HEK293T (cell line): ENCODE data around the gene HSPA1L.

Experiments used
- CTCF ChIA-PET: fragments of 350-600 bp; formaldehyde crosslinking; extraction: SDS; loops from one replicate; lab custom pipeline; 2021; ENCODE audit warnings: antibody characterized with exemption, inconsistent platforms; lab: Yijun Ruan, JAX
- POLR2A ChIA-PET: fragments of 350-600 bp; formaldehyde crosslinking; extraction: SDS; loops from one replicate; lab custom pipeline; 2020; ENCODE audit warnings: antibody characterized with exemption, inconsistent platforms; lab: Yijun Ruan, JAX
- DNase-seq: peaks from one replicate; pipeline ENCODE4 v3.0.0; 2012; ENCODE audit warnings: mixed read lengths; ENCODE audit errors: extremely low spot score
- ARNT ChIP-seq: fragments of 450-650 bp; IDR thresholded peaks from 2 replicates; pipeline ENCODE4 v1.6.1; 2017; ENCODE audit warnings: mild to moderate bottlenecking
- BHLHE40 ChIP-seq: fragments of 450-650 bp; IDR thresholded peaks from 2 replicates; pipeline ENCODE4 v1.6.1; 2016; ENCODE audit warnings: mild to moderate bottlenecking, moderate library complexity, borderline replicate concordance
- CTBP1 ChIP-seq: fragments of 450-650 bp; IDR thresholded peaks from 2 replicates; pipeline ENCODE4 v1.6.1; 2016; ENCODE audit warnings: borderline replicate concordance
- ELF4 ChIP-seq: fragments of 450-650 bp; IDR thresholded peaks from 2 replicates; pipeline ENCODE4 v1.6.1; 2017; ENCODE audit warnings: antibody characterized with exemption
- FOXA1 ChIP-seq: fragments of 450-650 bp; IDR thresholded peaks from 2 replicates; pipeline ENCODE4 v1.6.1; 2016; ENCODE audit warnings: mild to moderate bottlenecking
- FOXK2 ChIP-seq: fragments of 450-650 bp; IDR thresholded peaks from 2 replicates; pipeline ENCODE4 v1.6.1; 2016; ENCODE audit warnings: mild to moderate bottlenecking
- FOXM1 ChIP-seq: fragments of 450-650 bp; IDR thresholded peaks from 2 replicates; pipeline ENCODE4 v1.6.1; 2017; ENCODE audit warnings: mild to moderate bottlenecking, borderline replicate concordance
- HDGF ChIP-seq: fragments of 450-650 bp; IDR thresholded peaks from 2 replicates; pipeline ENCODE4 v1.6.1; 2017; ENCODE audit warnings: antibody characterized with exemption, borderline replicate concordance
- L3MBTL2 ChIP-seq: fragments of 450-650 bp; conservative IDR thresholded peaks from 2 replicates; pipeline ENCODE4 v1.6.1; 2016; ENCODE audit warnings: mild to moderate bottlenecking
- LEF1 ChIP-seq: fragments of 450-650 bp; IDR thresholded peaks from 2 replicates; pipeline ENCODE4 v1.6.1; 2017; ENCODE audit warnings: mild to moderate bottlenecking, borderline replicate concordance
- NFRKB ChIP-seq: fragments of 450-650 bp; IDR thresholded peaks from 2 replicates; pipeline ENCODE4 v1.6.1; 2016; ENCODE audit warnings: mild to moderate bottlenecking, moderate library complexity
- SP1 ChIP-seq: fragments of 450-650 bp; IDR thresholded peaks from 2 replicates; pipeline ENCODE4 v1.6.1; 2017
- SUZ12 ChIP-seq: fragments of 450-650 bp; IDR thresholded peaks from 2 replicates; pipeline ENCODE4 v1.6.1; 2016; ENCODE audit warnings: mild to moderate bottlenecking
- TARDBP ChIP-seq: fragments of 450-650 bp; IDR thresholded peaks from 2 replicates; pipeline ENCODE4 v1.6.1; 2016
- ZNF384 ChIP-seq: fragments of 450-650 bp; IDR thresholded peaks from 2 replicates; pipeline ENCODE4 v1.6.1; 2016
- TF ChIP-seq, protein P1 (sequence below): fragments of 450-650 bp; IDR thresholded peaks from 2 replicates; pipeline ENCODE4 v1.6.1; 2016

Gene HSPA1L

DNA sequence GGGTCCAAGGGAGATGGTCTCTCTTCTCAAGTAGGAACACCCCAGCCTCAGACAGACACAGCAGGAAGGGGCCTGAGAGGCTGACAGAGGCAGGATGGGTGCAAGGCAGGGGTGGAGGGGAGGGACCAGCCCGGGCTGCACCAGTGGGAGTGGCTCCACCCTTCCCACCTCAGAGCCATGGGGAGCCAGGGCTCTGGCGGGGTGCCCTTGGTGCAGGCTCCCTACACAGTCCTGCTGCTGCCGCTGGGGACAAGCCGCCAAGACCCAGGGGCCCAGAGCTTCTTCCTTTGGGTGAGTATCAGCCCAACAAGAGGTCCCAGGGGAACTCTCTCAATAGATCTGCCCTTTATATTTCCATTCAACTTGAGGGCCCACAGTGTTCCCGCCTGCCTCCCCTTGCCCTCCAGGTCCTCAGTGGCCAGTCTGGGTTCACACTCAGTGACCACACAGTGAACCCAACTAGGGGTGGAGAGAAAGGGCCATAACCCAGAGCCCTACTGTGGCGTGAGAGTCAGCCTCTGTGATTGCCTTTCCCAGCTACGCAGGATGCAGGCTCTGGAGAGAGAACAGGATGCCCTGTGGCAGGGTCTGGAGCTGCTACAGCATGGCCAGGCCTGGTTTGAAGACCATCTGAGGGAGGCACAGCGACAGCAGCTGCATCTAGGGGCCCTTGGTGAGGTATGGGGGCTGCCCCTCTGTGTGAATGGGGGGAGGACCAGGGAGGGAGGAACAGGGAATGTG is 52.0 kb downstream of the HSPA1L start:
- TF ChIP-seq L3MBTL2: no peak
- no peak for TF ChIP-seq ARNT
- TF ChIP-seq ZNF384: no peak
- DNase-seq: no peak
- CTCF ChIA-PET: no interaction called here
- POLR2A ChIA-PET: interaction anchor here (1.0 kb wide), 1 partner anchor 23 kb away, joined by 3 read pairs; the partner anchor contains the start of gene MSH5

DNA sequence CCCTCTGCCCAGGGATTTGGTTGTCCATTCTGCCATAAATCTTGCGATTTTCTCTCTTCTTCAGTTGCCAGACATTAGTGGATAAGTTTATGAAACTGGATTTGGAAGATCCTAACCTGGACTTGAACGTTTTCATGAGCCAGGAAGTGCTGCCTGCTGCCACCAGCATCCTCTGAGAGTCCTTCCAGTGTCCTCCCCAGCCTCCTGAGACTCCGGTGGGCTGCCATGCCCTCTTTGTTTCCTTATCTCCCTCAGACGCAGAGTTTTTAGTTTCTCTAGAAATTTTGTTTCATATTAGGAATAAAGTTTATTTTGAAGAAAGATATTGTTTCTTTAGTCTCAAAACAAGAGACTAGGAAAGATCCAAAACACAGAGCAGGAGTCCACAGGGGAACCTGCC is 52.7 kb downstream of the HSPA1L start, which contains the start of gene SAPCD1:
Gene SAPCD1 (plus strand): TSS at position 301 of the 400 bp plus-strand sequence. CDS start 399 bp downstream, outside the sequence.
- POLR2A ChIA-PET: no interaction called here

GRCh38 chr6:31761343-31761742 is 53.7 kb downstream of the HSPA1L start:
- CTCF ChIA-PET: no interaction called here
- TF ChIP-seq SUZ12 (no peak), TARDBP (no peak), L3MBTL2 (no peak), CTBP1 (no peak), FOXK2 (no peak), FOXA1 (no peak)
- POLR2A ChIA-PET: no interaction called here

More for the DNA sequence above, 52.7 kb downstream of the HSPA1L start, which contains the start of gene SAPCD1:
- no peak for TF ChIP-seq ELF4
- TF ChIP-seq ZNF384: no peak
- TF ChIP-seq FOXM1: no peak
- no peak for TF ChIP-seq FOXK2
- no peak for TF ChIP-seq TARDBP
- TF ChIP-seq BHLHE40: no peak
- TF ChIP-seq NFRKB: no peak
- TF ChIP-seq HDGF: no peak
- TF ChIP-seq SUZ12: no peak
- TF ChIP-seq CTBP1: no peak
- TF ChIP-seq, protein P1, sequence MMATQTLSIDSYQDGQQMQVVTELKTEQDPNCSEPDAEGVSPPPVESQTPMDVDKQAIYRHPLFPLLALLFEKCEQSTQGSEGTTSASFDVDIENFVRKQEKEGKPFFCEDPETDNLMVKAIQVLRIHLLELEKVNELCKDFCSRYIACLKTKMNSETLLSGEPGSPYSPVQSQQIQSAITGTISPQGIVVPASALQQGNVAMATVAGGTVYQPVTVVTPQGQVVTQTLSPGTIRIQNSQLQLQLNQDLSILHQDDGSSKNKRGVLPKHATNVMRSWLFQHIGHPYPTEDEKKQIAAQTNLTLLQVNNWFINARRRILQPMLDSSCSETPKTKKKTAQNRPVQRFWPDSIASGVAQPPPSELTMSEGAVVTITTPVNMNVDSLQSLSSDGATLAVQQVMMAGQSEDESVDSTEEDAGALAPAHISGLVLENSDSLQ: no peak
- TF ChIP-seq FOXA1: no peak
- TF ChIP-seq L3MBTL2: no peak
- TF ChIP-seq SP1: no peak
- TF ChIP-seq ARNT: no peak
- no peak for TF ChIP-seq LEF1
- CTCF ChIA-PET: no interaction called here
- DNase-seq: no peak

DNA sequence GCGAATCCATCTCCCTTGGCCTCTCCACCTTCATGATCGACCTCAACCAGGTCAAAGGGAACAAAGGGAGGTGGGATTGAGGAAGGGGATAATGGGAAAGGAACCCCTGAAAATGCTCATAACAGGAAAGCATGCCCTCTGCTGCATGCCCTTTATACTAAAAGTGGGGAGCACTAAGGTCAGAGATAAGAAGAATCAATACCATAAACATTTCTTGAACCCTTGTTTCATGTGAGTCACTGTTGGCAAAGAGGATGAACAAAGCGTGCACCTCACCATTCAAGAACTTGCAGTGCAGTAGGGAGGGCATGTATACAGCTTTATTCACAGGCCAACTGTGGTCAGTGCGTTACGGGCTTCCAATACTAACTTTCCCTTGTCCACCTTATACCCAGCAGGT is 54.3 kb downstream of the HSPA1L start:
- DNase-seq: no peak
- CTCF ChIA-PET: interaction anchor here (1.1 kb wide), 1 partner anchor 9 kb away, joined by 3 read pairs; no protein-coding TSS in a partner anchor

More at GRCh38 chr6:31761343-31761742, 53.7 kb downstream of the HSPA1L start:
- no peak for DNase-seq

More for the DNA sequence above, 54.3 kb downstream of the HSPA1L start:
- TF ChIP-seq BHLHE40 (no peak), L3MBTL2 (no peak)
- POLR2A ChIA-PET: interaction anchor here (0.9 to 1.0 kb wide), 2 partner anchors 12 to 46 kb away, joined by 3 read pairs; partner anchors contain the start of gene LSM2
